OCI-LY3 (cell line): ENCODE results near the gene MOCS3.

Experiments
- EZH2phosphoT487 ChIP-seq: fragments of 200-600 bp; shearing (Covaris generic); IDR thresholded peaks from 2 replicates; pipeline ENCODE4 v1.6.1; 2018; ENCODE audit warnings: antibody characterized with exemption, mixed run types, low read depth
- TF ChIP-seq, protein P1 (sequence below): fragments of 200-600, 300-600 bp; sonication (generic); IDR thresholded peaks from 2 replicates; pipeline ENCODE4 v1.5.1; 2014; ENCODE audit warnings: antibody characterized with exemption, low read length, low read depth

GRCh38 chr20:50968289-50968688 is 9.7 kb downstream of the MOCS3 start:
- TF ChIP-seq, protein P1, sequence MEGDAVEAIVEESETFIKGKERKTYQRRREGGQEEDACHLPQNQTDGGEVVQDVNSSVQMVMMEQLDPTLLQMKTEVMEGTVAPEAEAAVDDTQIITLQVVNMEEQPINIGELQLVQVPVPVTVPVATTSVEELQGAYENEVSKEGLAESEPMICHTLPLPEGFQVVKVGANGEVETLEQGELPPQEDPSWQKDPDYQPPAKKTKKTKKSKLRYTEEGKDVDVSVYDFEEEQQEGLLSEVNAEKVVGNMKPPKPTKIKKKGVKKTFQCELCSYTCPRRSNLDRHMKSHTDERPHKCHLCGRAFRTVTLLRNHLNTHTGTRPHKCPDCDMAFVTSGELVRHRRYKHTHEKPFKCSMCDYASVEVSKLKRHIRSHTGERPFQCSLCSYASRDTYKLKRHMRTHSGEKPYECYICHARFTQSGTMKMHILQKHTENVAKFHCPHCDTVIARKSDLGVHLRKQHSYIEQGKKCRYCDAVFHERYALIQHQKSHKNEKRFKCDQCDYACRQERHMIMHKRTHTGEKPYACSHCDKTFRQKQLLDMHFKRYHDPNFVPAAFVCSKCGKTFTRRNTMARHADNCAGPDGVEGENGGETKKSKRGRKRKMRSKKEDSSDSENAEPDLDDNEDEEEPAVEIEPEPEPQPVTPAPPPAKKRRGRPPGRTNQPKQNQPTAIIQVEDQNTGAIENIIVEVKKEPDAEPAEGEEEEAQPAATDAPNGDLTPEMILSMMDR, result no peak
- TF ChIP-seq EZH2phosphoT487, result no peak
